Panc1 (cell line): Measurements from ENCODE around the gene GRID1. TPM values are rescaled to one million over a fixed set of nuclear protein-coding genes. Genes with fewer than 3 reads are reported as not detected.

ENCODE experiments used
- ATAC-seq: fragments of 200-7000 bp; cut with Tn5 transposase; 2 replicates; pipeline ENCODE4 v1.9.1; 2020; ENCODE audit warnings: mild to moderate bottlenecking, moderate library complexity
- BruUV-seq: library from RNA; stranded (reverse); fragments of 400-500 nt; replicated peaks from 2 replicates; lab custom pipeline; 2021; lab: Mats Ljungman, UMichigan
- CTCF ChIA-PET: fragments of 300-600 bp; sonication (Branson Sonifier 250); formaldehyde crosslinking; loops from one replicate; lab custom pipeline; 2022; ENCODE audit warnings: antibody characterized with exemption; lab: Charles Lee
- POLR2A ChIA-PET: fragments of 300-600 bp; sonication (Branson Sonifier 250); formaldehyde crosslinking; loops from one replicate; lab custom pipeline; 2022; ENCODE audit warnings: antibody characterized with exemption; lab: Charles Lee
- DNase-seq: peaks from one replicate; pipeline ENCODE4 v3.0.0-alpha.2; 2010; ENCODE audit warnings: low read depth, low spot score
- H3K27ac ChIP-seq: 2 replicates; pipeline ENCODE4 v1.5.1; 2011; ENCODE audit warnings: mild to moderate bottlenecking, low read length, inconsistent platforms
- H3K27me3 ChIP-seq: fragments of 200-500 bp; sonication (Bioruptor generic); 2 replicates; pipeline ENCODE4 v1.6.0; 2014; ENCODE audit warnings: low read length, inconsistent platforms; ENCODE audit not compliant: control insufficient read depth, insufficient read depth
- H3K36me3 ChIP-seq: fragments of 200-500 bp; sonication (Bioruptor generic); 2 replicates; pipeline ENCODE4 v1.5.1; 2014; ENCODE audit warnings: inconsistent platforms, mild to moderate bottlenecking, low read length, moderate library complexity; ENCODE audit not compliant: control insufficient read depth, insufficient read depth
- H3K4me1 ChIP-seq: 2 replicates; pipeline ENCODE4 v1.5.1; 2011; ENCODE audit warnings: inconsistent platforms, mild to moderate bottlenecking, low read length, moderate library complexity; ENCODE audit not compliant: control insufficient read depth, insufficient read depth
- H3K4me3 ChIP-seq, 2 experiments: 2 replicates each; pipeline ENCODE4 v1.5.1; 2011 to 2012; ENCODE audit warnings: low read depth in 2 of 2, low read length in 2 of 2, mild to moderate bottlenecking in 2 of 2, inconsistent platforms in 1 of 2, moderate library complexity in 1 of 2
- H3K9me3 ChIP-seq: fragments of 200-500 bp; sonication (Bioruptor generic); 2 replicates; pipeline ENCODE4 v1.5.1; 2014; ENCODE audit warnings: low read depth, mild to moderate bottlenecking, inconsistent platforms, low read length, moderate library complexity; ENCODE audit not compliant: control insufficient read depth, insufficient read depth
- CTCF ChIP-seq: fragments of 450-650 bp; IDR thresholded peaks from 2 replicates; pipeline ENCODE4 v1.5.1; 2017; ENCODE audit warnings: mild to moderate bottlenecking
- POLR2AphosphoS5 ChIP-seq: IDR thresholded peaks from 2 replicates; pipeline ENCODE4 v1.6.1; 2012; ENCODE audit warnings: mild to moderate bottlenecking, low read depth, low read length, moderate library complexity
- REST ChIP-seq, 2 experiments: IDR thresholded peaks; 2 replicates each; pipeline ENCODE4 v1.6.1; 2011 to 2012; ENCODE audit warnings: low read depth in 2 of 2, control low read depth in 1 of 2, low read length in 1 of 2, mild to moderate bottlenecking in 1 of 2, moderate library complexity in 1 of 2; ENCODE audit not compliant: insufficient read depth in 1 of 2
- SIN3A ChIP-seq: IDR thresholded peaks from 2 replicates; pipeline ENCODE4 v1.6.1; 2012; ENCODE audit warnings: low read depth, mild to moderate bottlenecking, low read length, moderate library complexity, borderline replicate concordance; ENCODE audit not compliant: insufficient read depth
- TCF7L2 ChIP-seq: IDR thresholded peaks from 2 replicates; pipeline ENCODE4 v1.6.1; 2011; ENCODE audit warnings: mild to moderate bottlenecking, low read depth, low read length, inconsistent platforms
- in situ Hi-C: cut with HindIII; loops from 2 replicates; pipeline ENCODE4 v1.10.0; 2016; ENCODE audit warnings: low sequenced_read_pairs, low pct_unique_long_range_greater_than_20kb
- intact Hi-C: fragments of 100-400 bp; cut with micrococcal nuclease; formaldehyde crosslinking; loops from one replicate; pipeline ENCODE4 v1.10.0; 2022; ENCODE audit not compliant: unreplicated experiment
- total RNA-seq: library from RNA; stranded (reverse); gene quantifications from one replicate; pipeline ENCODE4 v1.2.1, GENCODE V29; 2021; ENCODE audit not compliant: unreplicated experiment

GRID1 gene
- total RNA-seq, 1 experiment from 2014 or later: 2.3 TPM

GRCh38 chr10:85914720-85915119, 451.9 kb downstream of the GRID1 start:
- ATAC-seq: no peak
- POLR2A ChIA-PET: no interaction called here

GRCh38 chr10:85908462-85908861, 458.1 kb downstream of the GRID1 start:
- H3K27ac ChIP-seq: no peak overlapping the region
- H3K4me3 ChIP-seq: no peak overlapping the region
- no peak for TF ChIP-seq POLR2AphosphoS5
- no peaks in the 10 kb centered on the region for H3K27me3 ChIP-seq
- CTCF ChIA-PET: no interaction called here
- no peaks in the 10 kb centered on the region for H3K9me3 ChIP-seq
- intact Hi-C loops: no loop called here
- ATAC-seq (no peak), DNase-seq (no peak)
- POLR2A ChIA-PET: no interaction called here
- BruUV-seq: no TSS peak
- no peaks in the 10 kb centered on the region for H3K4me1 ChIP-seq
- H3K36me3 ChIP-seq: no peaks in the 10 kb centered on the region
- in situ Hi-C loops: no loop called here

More at GRCh38 chr10:85914720-85915119, 451.9 kb downstream of the GRID1 start:
- TF ChIP-seq SIN3A (no peak), POLR2AphosphoS5 (no peak), REST (IDR thresholded peaks at IDR 0.05; ENCODE audit: insufficient read depth in 1 of 2, low read depth in 2 of 2, low read length in 1 of 2) (no peak), CTCF (no peak), TCF7L2 (no peak)
- H3K4me3 ChIP-seq: no peak overlapping the region
- in situ Hi-C loops (no loop called here), intact Hi-C loops (no loop called here)
- H3K27me3 ChIP-seq: no peaks in the 10 kb centered on the region
- DNase-seq: no peak
- CTCF ChIA-PET: no interaction called here
- no TSS peak for BruUV-seq
- no peaks in the 10 kb centered on the region for H3K36me3 ChIP-seq
- H3K9me3 ChIP-seq: no peaks in the 10 kb centered on the region
- H3K27ac ChIP-seq: no peak overlapping the region
- H3K4me1 ChIP-seq: peaks cover 5% of the 10 kb centered on the region; the same call in 1 of the 2 replicates

GRCh38 chr10:85902051-85902450, 464.5 kb downstream of the GRID1 start:
- H3K4me1 ChIP-seq: no peaks in the 10 kb centered on the region
- TF ChIP-seq POLR2AphosphoS5 (no peak), REST (IDR thresholded peaks at IDR 0.05; ENCODE audit: insufficient read depth in 1 of 2, low read depth in 2 of 2, low read length in 1 of 2) (no peak), SIN3A (no peak), TCF7L2 (no peak), CTCF (no peak)
- intact Hi-C loops (no loop called here), in situ Hi-C loops (no loop called here)
- H3K27ac ChIP-seq: no peak overlapping the region
- ATAC-seq: no peak
- no peak overlapping the region for H3K4me3 ChIP-seq
- BruUV-seq: no TSS peak
- H3K36me3 ChIP-seq: no peaks in the 10 kb centered on the region
- CTCF ChIA-PET: no interaction called here
- POLR2A ChIA-PET: no interaction called here
- H3K9me3 ChIP-seq: no peaks in the 10 kb centered on the region
- no peaks in the 10 kb centered on the region for H3K27me3 ChIP-seq
- DNase-seq: no peak
